Measurements from ENCODE around the gene SBK3. TPM values are rescaled to one million over a fixed set of nuclear protein-coding genes. Genes with fewer than 3 reads are reported as not detected.

SBK3 gene
- total RNA-seq, 2 donors from 2014 or later = 0.48 to 1.4 TPM

DNA sequence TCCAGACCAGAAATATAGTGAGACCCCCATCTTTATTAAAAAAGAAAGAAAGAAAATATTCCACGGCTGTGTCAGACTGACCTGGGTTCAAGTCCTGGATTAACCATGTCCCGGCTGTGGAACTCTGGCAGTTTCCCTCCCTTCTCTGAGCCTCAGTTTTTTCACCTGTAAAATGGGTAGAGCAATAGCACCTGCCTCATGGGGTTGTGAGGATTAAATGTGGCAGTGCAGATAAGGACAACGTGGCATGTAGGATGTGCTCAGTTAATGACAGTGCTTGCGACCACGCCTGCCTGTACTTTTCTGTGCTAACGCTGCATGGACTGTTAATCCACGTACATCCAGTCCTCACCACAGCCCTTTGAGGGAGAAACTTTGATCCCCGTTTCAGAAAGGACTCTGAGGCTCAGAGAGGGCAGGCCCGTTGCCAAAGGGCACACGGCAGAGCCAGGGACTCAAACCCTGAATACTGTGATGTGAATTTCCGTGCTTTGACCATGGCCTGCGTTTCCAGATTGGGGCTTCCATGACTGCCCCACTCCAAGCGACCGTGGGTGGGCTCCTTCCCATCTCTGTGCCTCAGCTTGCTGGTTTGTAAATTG, 24.6 kb downstream of the SBK3 start:
- WGBS, 2 experiments (ENCODE audit: insufficient coverage in 1 of 2, insufficient read length in 1 of 2) = 90 to 92% methylated on average over 12 to 14 of the region's 14 CpGs
- H3K4me3 Mint-ChIP-seq = no peak overlapping the region

DNA sequence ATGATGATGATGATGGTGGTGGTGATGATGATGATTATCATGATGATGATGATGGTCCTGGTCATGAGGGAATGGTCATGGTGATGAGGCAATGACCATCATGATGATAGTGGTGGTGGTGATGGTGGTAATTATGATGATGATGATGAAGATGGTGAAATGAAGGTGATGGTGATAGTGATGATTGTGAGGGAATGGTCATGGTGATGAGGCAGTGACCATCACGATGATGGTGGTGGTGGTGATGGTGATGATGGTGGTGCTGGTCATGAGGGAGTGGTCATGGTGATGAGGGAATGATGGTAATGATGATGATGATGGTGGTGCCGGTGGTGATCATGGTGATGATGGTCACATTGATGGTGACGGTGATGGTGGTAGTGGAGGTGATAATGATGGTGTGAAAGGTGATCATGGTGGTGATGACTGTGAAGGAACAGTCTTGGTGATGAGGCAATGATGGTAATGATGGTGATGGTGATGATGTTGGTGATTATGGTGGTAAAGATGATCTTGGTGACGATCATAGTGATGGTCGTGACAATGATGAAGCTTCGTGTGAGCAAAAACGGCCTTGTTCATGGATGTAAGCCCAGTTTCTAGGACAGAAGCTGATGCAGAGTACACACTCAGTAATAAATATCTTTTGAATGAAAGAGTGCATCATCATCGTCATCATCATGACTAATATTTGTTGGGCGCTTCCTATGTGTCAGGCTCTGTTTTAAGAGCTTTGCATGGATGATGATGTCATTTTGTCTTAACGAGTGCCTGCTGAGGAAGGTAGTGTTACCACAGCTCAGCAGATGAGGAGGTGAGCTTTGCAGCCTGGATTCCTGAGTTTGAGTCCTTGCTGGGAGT, 25.7 kb downstream of the SBK3 start:
- Histone ChIP-seq H3K27ac (ENCODE audit: low read depth, low read length) (no peak overlapping the region), H3K36me3 (ENCODE audit: control insufficient read depth, insufficient read depth, low read length) (no peaks in the 10 kb centered on the region), H3K9ac (ENCODE audit: extremely low read depth, low read length, poor library complexity, severe bottlenecking) (no peak overlapping the region), H3K27me3 (ENCODE audit: control insufficient read depth, insufficient read depth, low read length, poor library complexity, severe bottlenecking) (no peaks in the 10 kb centered on the region), H3K4me3 (ENCODE audit: low read length) (no peak overlapping the region), H3K4me1 (ENCODE audit: control insufficient read depth, insufficient read depth, low read length) (no peaks in the 10 kb centered on the region), H3K9me3 (ENCODE audit: control insufficient read depth, low read length) (no peaks in the 10 kb centered on the region)
- Mint-ChIP-seq H3K9me3 (no peaks in the 10 kb centered on the region), H3K27ac (no peak overlapping the region), H3K4me1 (no peaks in the 10 kb centered on the region), H3K36me3 (ENCODE audit: low read depth) (no peaks in the 10 kb centered on the region), H3K27me3 (ENCODE audit: insufficient read depth) (peaks cover 29% of the 10 kb centered on the region), H3K4me3 (no peak overlapping the region)
- 87 to 97% methylated on average over 8 to 10 of the region's 10 CpGs for WGBS, 2 experiments (ENCODE audit: insufficient coverage in 1 of 2, insufficient read length in 1 of 2)
- no peak for DNase-seq
- TF ChIP-seq, protein P1, sequence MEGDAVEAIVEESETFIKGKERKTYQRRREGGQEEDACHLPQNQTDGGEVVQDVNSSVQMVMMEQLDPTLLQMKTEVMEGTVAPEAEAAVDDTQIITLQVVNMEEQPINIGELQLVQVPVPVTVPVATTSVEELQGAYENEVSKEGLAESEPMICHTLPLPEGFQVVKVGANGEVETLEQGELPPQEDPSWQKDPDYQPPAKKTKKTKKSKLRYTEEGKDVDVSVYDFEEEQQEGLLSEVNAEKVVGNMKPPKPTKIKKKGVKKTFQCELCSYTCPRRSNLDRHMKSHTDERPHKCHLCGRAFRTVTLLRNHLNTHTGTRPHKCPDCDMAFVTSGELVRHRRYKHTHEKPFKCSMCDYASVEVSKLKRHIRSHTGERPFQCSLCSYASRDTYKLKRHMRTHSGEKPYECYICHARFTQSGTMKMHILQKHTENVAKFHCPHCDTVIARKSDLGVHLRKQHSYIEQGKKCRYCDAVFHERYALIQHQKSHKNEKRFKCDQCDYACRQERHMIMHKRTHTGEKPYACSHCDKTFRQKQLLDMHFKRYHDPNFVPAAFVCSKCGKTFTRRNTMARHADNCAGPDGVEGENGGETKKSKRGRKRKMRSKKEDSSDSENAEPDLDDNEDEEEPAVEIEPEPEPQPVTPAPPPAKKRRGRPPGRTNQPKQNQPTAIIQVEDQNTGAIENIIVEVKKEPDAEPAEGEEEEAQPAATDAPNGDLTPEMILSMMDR (conservative IDR thresholded peaks at IDR 0.05) = no peak

More for the DNA sequence above, 24.6 kb downstream of the SBK3 start:
- H3K27ac Mint-ChIP-seq = no peak overlapping the region
- no peaks in the 10 kb centered on the region for H3K9me3 ChIP-seq (ENCODE audit: control insufficient read depth, low read length)
- no peak overlapping the region for H3K4me3 ChIP-seq (ENCODE audit: low read length)
- peaks cover 4% of the 10 kb centered on the region for H3K4me1 ChIP-seq (ENCODE audit: control insufficient read depth, insufficient read depth, low read length)
- H3K9me3 Mint-ChIP-seq = no peaks in the 10 kb centered on the region
- peaks cover 21% of the 10 kb centered on the region for H3K27me3 Mint-ChIP-seq (ENCODE audit: insufficient read depth)
- no peak for DNase-seq
- H3K4me1 Mint-ChIP-seq = peaks cover 3% of the 10 kb centered on the region
- H3K9ac ChIP-seq (ENCODE audit: extremely low read depth, low read length, poor library complexity, severe bottlenecking) = no peak overlapping the region
- TF ChIP-seq, protein P1 (conservative IDR thresholded peaks at IDR 0.05) = no peak
- no peak overlapping the region for H3K27ac ChIP-seq (ENCODE audit: low read depth, low read length)
- no peaks in the 10 kb centered on the region for H3K27me3 ChIP-seq (ENCODE audit: control insufficient read depth, insufficient read depth, low read length, poor library complexity, severe bottlenecking)
- no peaks in the 10 kb centered on the region for H3K36me3 Mint-ChIP-seq (ENCODE audit: low read depth)
- no peaks in the 10 kb centered on the region for H3K36me3 ChIP-seq (ENCODE audit: control insufficient read depth, insufficient read depth, low read length)

DNA sequence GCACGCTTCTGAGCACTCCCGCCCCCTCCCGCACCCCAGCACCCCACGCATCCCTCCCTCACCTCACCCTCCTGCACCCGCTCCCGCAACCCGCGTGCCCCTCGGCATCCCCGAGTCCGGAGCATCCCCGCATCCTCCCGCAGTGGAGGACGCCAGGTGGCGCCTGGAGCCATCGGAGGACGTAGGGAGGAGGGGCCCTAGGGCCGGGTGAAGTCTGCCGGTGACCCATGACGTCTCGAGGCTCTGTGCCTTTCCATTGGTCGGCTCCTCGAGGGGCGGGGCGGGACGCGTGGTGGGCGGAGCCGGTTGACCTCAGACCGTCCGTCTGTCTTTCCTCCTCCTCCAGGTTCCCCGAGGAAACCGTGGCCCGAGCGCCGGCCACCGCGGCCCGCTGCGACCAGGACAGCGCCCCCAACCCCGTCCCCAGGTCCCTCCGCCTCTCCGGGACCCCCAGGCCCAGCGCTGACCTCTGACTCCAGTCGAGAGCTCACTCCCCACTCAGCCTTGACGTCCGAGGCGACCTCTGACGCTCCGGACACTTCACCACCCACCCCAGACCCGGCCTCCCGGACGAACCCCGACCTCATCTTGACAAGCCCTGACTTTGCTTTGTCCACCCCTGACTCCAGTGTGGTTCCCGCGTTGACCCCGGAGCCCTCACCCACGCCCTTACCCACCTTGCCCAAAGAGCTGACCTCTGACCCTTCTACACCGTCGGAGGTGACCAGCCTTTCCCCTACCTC, 28.3 kb downstream of the SBK3 start:
- TF ChIP-seq, protein P1 (conservative IDR thresholded peaks at IDR 0.05) = peak; percentile 85
- H3K36me3 Mint-ChIP-seq (ENCODE audit: low read depth) = no peaks in the 10 kb centered on the region
- no peaks in the 10 kb centered on the region for H3K9me3 ChIP-seq (ENCODE audit: control insufficient read depth, low read length)
- H3K27me3 Mint-ChIP-seq (ENCODE audit: insufficient read depth) = peaks cover 24% of the 10 kb centered on the region
- no peaks in the 10 kb centered on the region for H3K4me1 Mint-ChIP-seq
- no peaks in the 10 kb centered on the region for H3K4me1 ChIP-seq (ENCODE audit: control insufficient read depth, insufficient read depth, low read length)
- H3K27ac ChIP-seq (ENCODE audit: low read depth, low read length) = no peak overlapping the region
- H3K36me3 ChIP-seq (ENCODE audit: control insufficient read depth, insufficient read depth, low read length) = no peaks in the 10 kb centered on the region
- H3K9me3 Mint-ChIP-seq = no peaks in the 10 kb centered on the region
- 24 to 34% methylated on average over 13 to 61 of the region's 61 CpGs for WGBS, 2 experiments (ENCODE audit: insufficient coverage in 1 of 2, insufficient read length in 1 of 2)
- no peak overlapping the region for H3K4me3 ChIP-seq (ENCODE audit: low read length)
- peak; percentile 97 for DNase-seq
- no peaks in the 10 kb centered on the region for H3K27me3 ChIP-seq (ENCODE audit: control insufficient read depth, insufficient read depth, low read length, poor library complexity, severe bottlenecking)
- peak overlapping the region; percentile 38 for H3K4me3 Mint-ChIP-seq
- peak overlapping the region; percentile 61 for H3K27ac Mint-ChIP-seq
- H3K9ac ChIP-seq (ENCODE audit: extremely low read depth, low read length, poor library complexity, severe bottlenecking) = no peak overlapping the region
